HG03039 (cell line): ENCODE measurements around the gene KLF11.
A peak's percentile ranks its signal among the peaks of the same experiment; 100 is the strongest.

Experiments used
- ATAC-seq: cut with Tn5 transposase; IDR thresholded peaks from one replicate; pipeline ENCODE4 v1.9.1; 2021; ENCODE audit warnings: mild to moderate bottlenecking, moderate library complexity; ENCODE audit not compliant: unreplicated experiment

KLF11 gene

DNA sequence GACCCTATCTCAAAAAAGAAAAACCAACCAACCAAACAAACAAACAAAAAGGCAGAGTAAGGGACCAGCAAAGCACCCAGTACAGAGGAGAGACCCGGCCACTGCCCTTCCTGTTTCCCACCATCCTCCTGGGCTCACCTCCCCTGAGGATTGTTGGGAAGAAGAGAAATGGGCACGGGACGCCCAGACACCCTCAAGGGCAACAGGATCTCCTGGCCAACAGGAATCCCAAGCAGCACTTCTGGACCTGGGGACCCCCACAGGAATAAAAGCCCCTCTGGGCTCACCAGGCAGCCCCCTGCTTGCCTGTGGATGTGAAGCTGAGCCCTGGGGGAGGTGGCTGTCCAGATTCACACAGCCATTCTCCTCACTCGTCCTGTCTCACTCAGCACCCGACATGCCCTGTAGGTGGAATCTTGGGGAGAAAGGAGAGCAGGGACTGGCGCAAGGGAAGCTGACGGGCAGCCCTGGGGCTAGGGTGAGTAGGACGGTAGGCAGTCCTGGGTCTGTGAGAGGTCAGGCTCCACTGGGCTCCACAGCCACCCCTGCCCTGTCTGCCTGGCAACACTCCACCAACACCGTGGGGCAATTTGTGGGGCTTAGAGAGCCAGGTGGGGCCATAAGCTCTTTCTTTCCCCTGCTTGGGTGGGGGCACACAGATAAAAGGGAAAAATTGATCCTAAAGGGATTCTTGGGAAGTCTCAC lies 18.0 kb downstream of the KLF11 start:
- ATAC-seq, result no peak

GRCh38 chr2:10062931-10063365 lies 19.6 kb downstream of the KLF11 start:
- no peak for ATAC-seq

- no peak for ATAC-seq
Observed at GRCh38 chr2:10063566-10063965, 20.2 kb downstream of the KLF11 start.

DNA sequence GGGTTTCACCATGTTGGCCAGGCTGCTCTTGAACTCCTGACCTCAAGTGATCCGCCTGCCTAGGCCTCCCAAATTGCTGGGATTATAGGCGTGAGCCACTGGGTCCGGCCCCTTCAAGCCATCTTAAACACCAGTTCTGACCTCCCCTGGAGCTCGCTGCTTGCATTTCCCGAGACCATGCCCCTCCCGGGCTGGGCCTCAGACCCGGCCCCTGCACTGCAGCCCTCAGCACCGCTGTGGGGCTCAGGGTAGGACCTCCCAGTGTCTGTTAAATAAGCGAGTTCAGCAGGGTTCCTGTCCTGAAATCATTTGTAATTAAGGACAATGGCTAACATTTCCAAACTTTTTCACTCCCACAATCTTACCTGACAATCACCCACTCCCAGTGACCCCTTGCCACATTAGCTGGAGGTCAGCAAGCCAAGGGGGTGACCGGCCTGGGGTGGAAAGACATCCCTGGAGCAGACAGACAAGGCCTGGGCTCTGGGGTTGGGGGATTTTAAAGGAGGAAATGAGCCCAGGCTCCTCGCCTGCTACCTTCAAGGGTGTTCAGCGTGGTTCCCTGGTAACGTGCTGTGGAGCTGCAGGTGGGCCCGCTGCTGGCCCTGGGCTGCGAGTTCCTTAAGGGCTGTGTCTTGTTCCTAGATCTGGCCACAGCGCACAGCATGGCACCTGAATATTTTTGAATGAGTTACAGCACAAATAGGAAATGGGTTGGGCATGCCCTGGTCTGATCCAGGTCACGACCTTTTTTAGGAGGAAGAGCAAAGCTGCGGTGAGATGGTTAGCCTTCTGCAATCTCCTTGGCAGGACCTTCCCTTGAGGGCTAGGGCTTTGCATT lies 21.8 kb downstream of the KLF11 start:
- no peak for ATAC-seq

DNA sequence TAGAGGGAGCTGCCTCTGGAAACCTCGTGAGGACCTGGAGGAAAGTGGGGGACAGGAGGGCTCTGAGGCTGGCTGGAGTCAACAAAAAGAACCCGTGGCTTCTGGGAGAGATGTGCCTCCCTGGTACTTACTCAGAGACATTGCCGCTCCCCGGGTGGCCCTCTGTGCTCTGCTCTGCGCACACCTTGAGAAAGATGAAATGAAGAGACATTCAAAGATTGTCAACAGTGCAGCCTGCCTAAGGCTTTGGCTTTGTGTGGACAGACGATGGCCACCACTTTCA lies 22.4 kb downstream of the KLF11 start:
- ATAC-seq, result no peak

- no peak for ATAC-seq
Observed at GRCh38 chr2:10067330-10067729, 24.0 kb downstream of the KLF11 start.

- no peak for ATAC-seq
Observed at GRCh38 chr2:10067881-10068280, 24.5 kb downstream of the KLF11 start.

DNA sequence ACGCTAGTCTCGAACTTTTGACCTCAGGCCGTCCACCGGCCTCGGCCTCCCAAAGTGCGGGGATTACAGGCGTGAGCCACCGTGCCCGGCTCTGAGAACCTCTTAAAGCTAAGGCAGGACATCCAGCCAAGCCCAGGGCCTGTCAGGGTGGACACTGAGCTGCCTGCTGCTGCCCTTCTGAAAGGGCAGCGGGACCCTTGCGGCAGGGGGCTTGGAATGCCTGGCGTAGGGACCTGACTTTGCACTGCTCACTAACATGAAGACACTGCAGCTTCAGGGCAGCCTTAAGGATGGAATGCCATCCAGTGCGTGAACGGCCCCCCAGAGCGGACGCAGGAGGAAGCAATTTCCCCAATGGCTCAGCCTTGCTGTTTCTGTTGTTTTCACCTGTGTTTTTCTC lies 27.8 kb downstream of the KLF11 start:
- ATAC-seq, result no peak

DNA sequence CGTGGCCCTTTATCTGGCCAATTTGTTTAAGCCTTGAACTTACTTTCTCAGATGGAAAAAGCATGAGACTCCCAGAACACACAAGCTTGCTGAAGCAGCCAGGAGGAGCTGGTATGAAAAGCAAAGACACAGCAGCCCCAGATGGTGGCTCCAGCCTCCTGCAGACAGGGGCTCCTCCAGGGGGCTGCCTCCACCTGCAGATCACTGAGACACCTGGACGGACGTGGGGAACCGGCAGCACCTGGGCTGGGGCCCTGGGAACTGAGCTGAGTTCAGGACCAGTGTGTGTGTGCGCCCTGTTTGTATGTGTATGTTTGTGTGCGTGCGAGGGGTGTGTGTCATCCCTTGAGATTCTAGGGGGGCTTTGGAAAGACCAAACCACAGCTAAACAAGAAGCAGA lies 28.2 kb downstream of the KLF11 start:
- no peak for ATAC-seq

- ATAC-seq, result peak; percentile 76
Observed at GRCh38 chr2:10072656-10073480, 29.5 kb downstream of the KLF11 start.

DNA sequence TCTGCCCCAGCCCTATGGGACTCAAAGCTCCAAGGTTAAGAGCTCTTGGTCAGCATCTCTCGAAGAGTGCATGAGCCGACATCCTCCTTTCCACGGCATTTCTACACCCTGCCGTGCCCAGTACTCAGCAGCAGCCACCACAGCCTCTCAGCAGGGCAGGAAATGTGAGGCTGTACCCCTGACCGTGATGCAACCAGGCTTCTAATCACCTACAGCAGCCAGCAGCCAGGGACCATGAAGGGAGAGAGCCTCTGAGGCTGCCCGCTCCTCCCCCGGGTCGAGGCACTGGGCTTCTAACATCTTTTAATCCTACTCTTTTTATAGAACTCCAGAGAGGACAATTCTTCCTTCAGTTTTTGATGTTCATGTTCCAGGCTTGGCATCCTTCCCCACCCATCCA lies 30.4 kb downstream of the KLF11 start:
- no peak for ATAC-seq

- ATAC-seq, result no peak
Observed at GRCh38 chr2:10075101-10075500, 31.8 kb downstream of the KLF11 start.

GRCh38 chr2:10075571-10076209 lies 32.3 kb downstream of the KLF11 start:
- no peak for ATAC-seq

- ATAC-seq, result no peak
Observed at GRCh38 chr2:10076511-10076910, 33.2 kb downstream of the KLF11 start.

GRCh38 chr2:10076988-10077527 lies 33.7 kb downstream of the KLF11 start:
- no peak for ATAC-seq

DNA sequence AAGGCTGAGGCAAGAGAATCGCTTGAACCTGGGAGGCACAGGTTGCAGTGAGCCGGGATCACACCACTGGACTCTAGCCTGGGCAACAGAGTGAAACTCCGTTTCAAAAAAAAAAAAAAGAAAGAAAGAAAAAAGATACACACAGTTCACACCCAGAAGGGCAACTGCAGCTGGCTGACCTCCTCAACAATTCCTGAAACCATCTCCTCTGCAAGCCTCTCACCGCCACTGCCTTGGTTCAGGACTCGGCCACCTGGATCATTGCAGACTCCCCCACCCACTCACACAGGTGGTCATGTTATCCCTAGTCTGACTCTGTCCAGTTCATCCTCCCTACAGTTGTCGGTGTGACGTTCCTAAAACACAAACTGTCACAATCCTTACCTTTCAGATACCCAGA lies 34.7 kb downstream of the KLF11 start:
- ATAC-seq, result no peak

DNA sequence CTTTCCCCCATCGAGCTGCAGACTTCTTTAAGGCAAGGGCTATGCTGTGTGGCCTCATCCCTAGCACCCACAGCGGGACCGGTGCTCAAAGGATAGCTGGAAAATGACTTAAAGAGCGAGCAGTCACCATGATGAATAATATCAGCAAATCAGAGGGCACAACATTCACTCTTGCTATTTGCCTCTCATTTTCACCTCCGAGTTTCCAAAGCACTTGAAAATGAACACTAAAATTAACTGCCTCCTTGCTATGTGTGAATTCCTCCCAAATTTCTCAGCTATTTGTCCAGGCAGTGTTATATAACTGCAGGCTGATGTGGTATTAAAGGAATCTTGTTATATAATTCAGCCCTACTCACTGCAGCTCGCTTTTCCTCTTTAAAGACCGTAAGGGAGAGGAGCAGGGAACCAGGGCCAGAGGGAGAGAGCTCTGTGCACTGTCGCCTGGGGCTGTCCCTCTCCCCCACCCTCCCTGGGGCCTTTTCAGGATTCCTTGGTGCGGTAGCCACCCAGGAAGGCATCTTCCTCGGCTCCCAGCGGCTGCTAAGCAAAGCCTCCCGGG lies 35.4 kb downstream of the KLF11 start:
- ATAC-seq, result no peak

- ATAC-seq, result no peak
Observed at GRCh38 chr2:10079266-10079869, 36.0 kb downstream of the KLF11 start.

DNA sequence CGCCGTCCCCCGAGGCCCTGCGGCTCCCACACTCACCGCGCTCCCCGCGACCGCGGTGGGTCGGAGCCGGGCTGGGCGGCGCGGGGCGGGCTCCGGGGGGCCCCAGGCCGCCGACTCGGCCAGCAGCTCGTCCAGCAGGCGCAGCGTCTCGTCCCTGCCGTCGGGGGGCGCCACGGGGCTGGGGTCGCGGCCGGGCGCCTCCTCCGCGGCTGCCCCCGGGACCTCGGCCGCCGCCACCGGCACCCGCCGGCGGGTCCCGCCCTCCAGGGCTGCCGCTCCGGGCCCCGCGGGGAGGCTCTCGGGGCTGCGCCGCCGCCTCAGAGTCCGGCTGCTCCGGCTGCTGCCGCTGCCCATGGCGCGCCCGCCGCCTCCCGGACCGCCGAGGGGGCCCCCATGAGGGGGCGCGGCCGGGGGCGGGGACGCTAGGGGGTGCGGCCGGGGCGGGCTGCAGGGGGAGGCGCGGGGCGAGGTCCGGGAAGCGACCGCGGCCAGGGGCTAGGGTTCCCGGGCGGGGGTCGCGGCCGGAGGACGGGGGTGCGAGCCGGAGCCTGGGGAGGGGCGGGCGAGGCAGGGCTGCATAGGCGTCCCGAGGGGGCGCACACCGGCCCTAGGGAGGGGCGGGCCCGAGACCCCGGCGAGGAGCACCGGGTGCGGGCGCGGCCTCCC lies 36.7 kb downstream of the KLF11 start, which contains the start of gene CYS1:
Gene CYS1 (minus strand): TSS at position 542 of the 666 bp plus-strand sequence. CDS start 188 bp downstream, at position 354.
- no peak for ATAC-seq
